GM21526 (cell line): Measurements from ENCODE around the gene SLAMF6.
"Not testable (repeated sequence)": the region's sequence is repeated elsewhere in the genome, so short reads cannot be mapped to it uniquely, and the experiment has no call there.

Experiments used
- ATAC-seq: cut with Tn5 transposase; IDR thresholded peaks from one replicate; pipeline ENCODE4 v1.9.1; 2021; ENCODE audit warnings: moderate library complexity; ENCODE audit not compliant: unreplicated experiment, low FRiP score

The SLAMF6 gene

GRCh38 chr1:160544647-160545046 lies 21.6 kb upstream of the SLAMF6 start:
- no peak for ATAC-seq

- ATAC-seq: no peak
Measured at GRCh38 chr1:160542303-160542945, 19.4 kb upstream of the SLAMF6 start.

GRCh38 chr1:160541622-160542302 lies 18.7 kb upstream of the SLAMF6 start:
- ATAC-seq: no peak

- ATAC-seq: no peak
Measured at GRCh38 chr1:160540859-160541233, 17.8 kb upstream of the SLAMF6 start.

- ATAC-seq: peak; percentile 84
Measured at GRCh38 chr1:160539990-160540858, 17.2 kb upstream of the SLAMF6 start.

GRCh38 chr1:160539684-160539989 lies 16.6 kb upstream of the SLAMF6 start:
- ATAC-seq: no peak

GRCh38 chr1:160538985-160539651 lies 16.1 kb upstream of the SLAMF6 start:
- no peak for ATAC-seq

GRCh38 chr1:160537714-160538665 lies 14.9 kb upstream of the SLAMF6 start:
- ATAC-seq: no peak

GRCh38 chr1:160534823-160535605 lies 12.0 kb upstream of the SLAMF6 start:
- ATAC-seq: no peak

GRCh38 chr1:160532557-160532813 lies 9.4 kb upstream of the SLAMF6 start:
- not testable (repeated sequence) for ATAC-seq

GRCh38 chr1:160531809-160532556 lies 8.9 kb upstream of the SLAMF6 start:
- not testable (repeated sequence) for ATAC-seq

GRCh38 chr1:160529401-160529952 lies 6.4 kb upstream of the SLAMF6 start:
- not testable (repeated sequence) for ATAC-seq

- ATAC-seq: not testable (repeated sequence)
Measured at GRCh38 chr1:160523789-160524188, 734 bp upstream of the SLAMF6 start.

GRCh38 chr1:160522136-160522535 lies 919 bp downstream of the SLAMF6 start:
- no peak for ATAC-seq

GRCh38 chr1:160521554-160521953 lies 1.5 kb downstream of the SLAMF6 start:
- ATAC-seq: no peak

GRCh38 chr1:160520999-160521398 lies 2.1 kb downstream of the SLAMF6 start:
- ATAC-seq: no peak

GRCh38 chr1:160520582-160520981 lies 2.5 kb downstream of the SLAMF6 start:
- no peak for ATAC-seq

- ATAC-seq: no peak
Measured at GRCh38 chr1:160519642-160520435, 3.2 kb downstream of the SLAMF6 start.
